Fibroblast of peridontal ligament (primary cell): ENCODE data around the gene AKAP1.

Experiments used
- DNase-seq: peaks from one replicate; pipeline ENCODE4 v3.0.0-alpha.2; 2010; ENCODE audit errors: extremely low read depth

Gene AKAP1

GRCh38 chr17:57130708-57131461, 45.8 kb downstream of the AKAP1 start:
- peak; percentile 80 for DNase-seq

- DNase-seq, result no peak
Measured at GRCh38 chr17:57132663-57133062, 47.6 kb downstream of the AKAP1 start.

- no peak for DNase-seq
Measured at GRCh38 chr17:57133486-57133885, 48.4 kb downstream of the AKAP1 start.

- DNase-seq, result no peak
Measured at GRCh38 chr17:57135026-57135788, 50.2 kb downstream of the AKAP1 start.

- DNase-seq, result no peak
Measured at GRCh38 chr17:57135789-57136291, 50.8 kb downstream of the AKAP1 start.

- DNase-seq, result no peak
Measured at GRCh38 chr17:57136355-57136754, 51.3 kb downstream of the AKAP1 start.

- no peak for DNase-seq
Measured at GRCh38 chr17:57138030-57138911, 53.2 kb downstream of the AKAP1 start.

GRCh38 chr17:57138956-57139576, 54.0 kb downstream of the AKAP1 start:
- DNase-seq, result no peak

- DNase-seq, result no peak
Measured at GRCh38 chr17:57140316-57140715, 55.3 kb downstream of the AKAP1 start.

- DNase-seq, result no peak
Measured at GRCh38 chr17:57142925-57143324, 57.9 kb downstream of the AKAP1 start.

GRCh38 chr17:57143361-57143760, 58.3 kb downstream of the AKAP1 start:
- DNase-seq, result no peak

GRCh38 chr17:57143919-57144318, 58.9 kb downstream of the AKAP1 start:
- no peak for DNase-seq

GRCh38 chr17:57144567-57144966, 59.5 kb downstream of the AKAP1 start:
- no peak for DNase-seq

- DNase-seq, result no peak
Measured at GRCh38 chr17:57145347-57145746, 60.3 kb downstream of the AKAP1 start.

- no peak for DNase-seq
Measured at GRCh38 chr17:57146273-57146672, 61.2 kb downstream of the AKAP1 start.

- DNase-seq, result no peak
Measured at GRCh38 chr17:57151798-57152197, 66.8 kb downstream of the AKAP1 start.

GRCh38 chr17:57152967-57153528, 68.0 kb downstream of the AKAP1 start:
- DNase-seq, result no peak

- no peak for DNase-seq
Measured at GRCh38 chr17:57154921-57155320, 69.9 kb downstream of the AKAP1 start.

- no peak for DNase-seq
Measured at GRCh38 chr17:57158325-57158724, 73.3 kb downstream of the AKAP1 start.

- DNase-seq, result no peak
Measured at GRCh38 chr17:57158795-57159194, 73.7 kb downstream of the AKAP1 start.

- no peak for DNase-seq
Measured at GRCh38 chr17:57160624-57161023, 75.6 kb downstream of the AKAP1 start.
